Measurements from ENCODE around the gene TSSC4.

DNA sequence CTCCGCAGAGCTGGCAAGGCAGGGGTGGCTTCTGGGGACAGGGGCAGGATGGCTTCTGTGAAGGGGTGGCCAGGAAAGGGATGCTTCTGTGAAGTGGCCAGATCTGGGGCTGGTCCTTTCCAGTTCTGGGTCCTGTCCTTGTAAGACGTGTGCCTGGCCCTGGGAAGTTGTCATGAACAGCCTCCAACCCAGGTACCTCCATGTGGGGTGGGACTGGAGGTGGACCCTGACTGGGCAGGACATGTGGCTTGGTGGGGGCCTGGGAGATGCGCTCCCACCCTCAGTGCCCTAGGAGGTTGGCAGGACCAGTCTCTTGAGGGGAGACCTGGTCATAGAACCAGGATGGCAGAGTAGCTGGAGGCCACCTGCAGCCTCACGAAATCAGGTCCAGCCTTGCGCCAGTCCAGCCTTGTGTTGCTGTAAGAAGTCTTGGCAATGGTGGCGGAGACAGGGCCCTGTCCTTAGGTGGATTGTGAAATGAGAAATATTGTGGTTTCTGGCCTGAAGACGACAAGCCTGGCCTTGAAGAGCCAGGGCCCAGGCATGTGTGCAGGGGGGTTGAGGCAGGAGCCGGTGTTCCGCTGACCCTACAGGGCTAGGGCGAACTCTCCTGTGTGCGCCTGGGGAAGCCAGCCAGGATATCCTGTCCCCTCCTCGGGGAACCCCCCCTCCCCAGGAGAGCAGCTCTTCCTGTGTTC is 46.9 kb downstream of the TSSC4 start:
- TF ChIP-seq, protein P1, sequence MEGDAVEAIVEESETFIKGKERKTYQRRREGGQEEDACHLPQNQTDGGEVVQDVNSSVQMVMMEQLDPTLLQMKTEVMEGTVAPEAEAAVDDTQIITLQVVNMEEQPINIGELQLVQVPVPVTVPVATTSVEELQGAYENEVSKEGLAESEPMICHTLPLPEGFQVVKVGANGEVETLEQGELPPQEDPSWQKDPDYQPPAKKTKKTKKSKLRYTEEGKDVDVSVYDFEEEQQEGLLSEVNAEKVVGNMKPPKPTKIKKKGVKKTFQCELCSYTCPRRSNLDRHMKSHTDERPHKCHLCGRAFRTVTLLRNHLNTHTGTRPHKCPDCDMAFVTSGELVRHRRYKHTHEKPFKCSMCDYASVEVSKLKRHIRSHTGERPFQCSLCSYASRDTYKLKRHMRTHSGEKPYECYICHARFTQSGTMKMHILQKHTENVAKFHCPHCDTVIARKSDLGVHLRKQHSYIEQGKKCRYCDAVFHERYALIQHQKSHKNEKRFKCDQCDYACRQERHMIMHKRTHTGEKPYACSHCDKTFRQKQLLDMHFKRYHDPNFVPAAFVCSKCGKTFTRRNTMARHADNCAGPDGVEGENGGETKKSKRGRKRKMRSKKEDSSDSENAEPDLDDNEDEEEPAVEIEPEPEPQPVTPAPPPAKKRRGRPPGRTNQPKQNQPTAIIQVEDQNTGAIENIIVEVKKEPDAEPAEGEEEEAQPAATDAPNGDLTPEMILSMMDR (IDR thresholded peaks at IDR 0.05; ENCODE audit: insufficient read depth, low read length): no peak
- TF ChIP-seq, protein P2, sequence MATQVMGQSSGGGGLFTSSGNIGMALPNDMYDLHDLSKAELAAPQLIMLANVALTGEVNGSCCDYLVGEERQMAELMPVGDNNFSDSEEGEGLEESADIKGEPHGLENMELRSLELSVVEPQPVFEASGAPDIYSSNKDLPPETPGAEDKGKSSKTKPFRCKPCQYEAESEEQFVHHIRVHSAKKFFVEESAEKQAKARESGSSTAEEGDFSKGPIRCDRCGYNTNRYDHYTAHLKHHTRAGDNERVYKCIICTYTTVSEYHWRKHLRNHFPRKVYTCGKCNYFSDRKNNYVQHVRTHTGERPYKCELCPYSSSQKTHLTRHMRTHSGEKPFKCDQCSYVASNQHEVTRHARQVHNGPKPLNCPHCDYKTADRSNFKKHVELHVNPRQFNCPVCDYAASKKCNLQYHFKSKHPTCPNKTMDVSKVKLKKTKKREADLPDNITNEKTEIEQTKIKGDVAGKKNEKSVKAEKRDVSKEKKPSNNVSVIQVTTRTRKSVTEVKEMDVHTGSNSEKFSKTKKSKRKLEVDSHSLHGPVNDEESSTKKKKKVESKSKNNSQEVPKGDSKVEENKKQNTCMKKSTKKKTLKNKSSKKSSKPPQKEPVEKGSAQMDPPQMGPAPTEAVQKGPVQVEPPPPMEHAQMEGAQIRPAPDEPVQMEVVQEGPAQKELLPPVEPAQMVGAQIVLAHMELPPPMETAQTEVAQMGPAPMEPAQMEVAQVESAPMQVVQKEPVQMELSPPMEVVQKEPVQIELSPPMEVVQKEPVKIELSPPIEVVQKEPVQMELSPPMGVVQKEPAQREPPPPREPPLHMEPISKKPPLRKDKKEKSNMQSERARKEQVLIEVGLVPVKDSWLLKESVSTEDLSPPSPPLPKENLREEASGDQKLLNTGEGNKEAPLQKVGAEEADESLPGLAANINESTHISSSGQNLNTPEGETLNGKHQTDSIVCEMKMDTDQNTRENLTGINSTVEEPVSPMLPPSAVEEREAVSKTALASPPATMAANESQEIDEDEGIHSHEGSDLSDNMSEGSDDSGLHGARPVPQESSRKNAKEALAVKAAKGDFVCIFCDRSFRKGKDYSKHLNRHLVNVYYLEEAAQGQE (IDR thresholded peaks at IDR 0.05; ENCODE audit: insufficient replicate concordance, low read depth): no peak
- no peak for TF ChIP-seq POLR2AphosphoS5 (IDR thresholded peaks at IDR 0.05; ENCODE audit: low read depth)
- no peak for TF ChIP-seq GABPA (IDR thresholded peaks at IDR 0.05; ENCODE audit: low read depth)
- no peak for TF ChIP-seq SPI1 (IDR thresholded peaks at IDR 0.05; ENCODE audit: borderline replicate concordance, low read depth)

Data from HL-60 (cell line).